Measurements from ENCODE around the gene YARS1.

The YARS1 gene

GRCh38 chr1:32768110-32768850 is 48.9 kb downstream of the YARS1 start:
- Histone ChIP-seq H3K9me2 (replicated peaks; ENCODE audit: low read depth, low read length) (no peaks in the 10 kb centered on the region), H3K79me2 (ENCODE audit: insufficient read depth, low read length) (no peaks in the 10 kb centered on the region), H3K9ac (ENCODE audit: low read depth, low read length, poor library complexity, severe bottlenecking) (no peak overlapping the region), H3K36me3 (ENCODE audit: insufficient read depth, low read length) (peaks cover 2% of the 10 kb centered on the region; the same call in 1 of the 2 replicates), H3K4me1 (ENCODE audit: insufficient read depth, low read length, poor library complexity, severe bottlenecking) (no peaks in the 10 kb centered on the region), H2AFZ (ENCODE audit: low read length) (no peak overlapping the region), H3K4me2 (ENCODE audit: low read depth, low read length, poor library complexity, severe bottlenecking) (no peak overlapping the region), H3K27me3 (ENCODE audit: insufficient read depth, low read length, poor library complexity, severe bottlenecking) (no peaks in the 10 kb centered on the region), H4K20me1 (ENCODE audit: insufficient read depth, low read length, poor library complexity, severe bottlenecking) (no peaks in the 10 kb centered on the region), H3K4me3 (ENCODE audit: low read length, poor library complexity, severe bottlenecking) (no peak overlapping the region), H3F3A (ENCODE audit: low read depth) (no peaks in the 10 kb centered on the region), H3K9me3 (ENCODE audit: insufficient read depth, low read depth, low read length) (no peaks in the 10 kb centered on the region)
- TF ChIP-seq CTCF (conservative IDR thresholded peaks at IDR 0.05; ENCODE audit: low read length) (no peak), EZH2phosphoT487 (IDR thresholded peaks at IDR 0.05; ENCODE audit: borderline replicate concordance) (no peak)

- no peaks in the 10 kb centered on the region for H3K79me2 ChIP-seq (ENCODE audit: insufficient read depth, low read length)
- H3K9ac ChIP-seq (ENCODE audit: low read depth, low read length, poor library complexity, severe bottlenecking), result no peak overlapping the region
- no peaks in the 10 kb centered on the region for H3K9me2 ChIP-seq (replicated peaks; ENCODE audit: low read depth, low read length)
- H3K36me3 ChIP-seq (ENCODE audit: insufficient read depth, low read length), result no peaks in the 10 kb centered on the region
- no peak overlapping the region for H3K4me2 ChIP-seq (ENCODE audit: low read depth, low read length, poor library complexity, severe bottlenecking)
- no peaks in the 10 kb centered on the region for H3K9me3 ChIP-seq (ENCODE audit: insufficient read depth, low read depth, low read length)
- H3K4me1 ChIP-seq (ENCODE audit: insufficient read depth, low read length, poor library complexity, severe bottlenecking), result no peaks in the 10 kb centered on the region
- no peak overlapping the region for H3K4me3 ChIP-seq (ENCODE audit: low read length, poor library complexity, severe bottlenecking)
- no peaks in the 10 kb centered on the region for H4K20me1 ChIP-seq (ENCODE audit: insufficient read depth, low read length, poor library complexity, severe bottlenecking)
- no peak overlapping the region for H2AFZ ChIP-seq (ENCODE audit: low read length)
- TF ChIP-seq CTCF (conservative IDR thresholded peaks at IDR 0.05; ENCODE audit: low read length), result no peak
- no peak for TF ChIP-seq EZH2phosphoT487 (IDR thresholded peaks at IDR 0.05; ENCODE audit: borderline replicate concordance)
- H3F3A ChIP-seq (ENCODE audit: low read depth), result no peaks in the 10 kb centered on the region
- no peaks in the 10 kb centered on the region for H3K27me3 ChIP-seq (ENCODE audit: insufficient read depth, low read length, poor library complexity, severe bottlenecking)
These were observed 49.5 kb downstream of the YARS1 start for GRCh38 chr1:32767641-32768040.

GRCh38 chr1:32767156-32767555 is 50.0 kb downstream of the YARS1 start:
- Histone ChIP-seq H3K9ac (ENCODE audit: low read depth, low read length, poor library complexity, severe bottlenecking) (no peak overlapping the region), H4K20me1 (ENCODE audit: insufficient read depth, low read length, poor library complexity, severe bottlenecking) (no peaks in the 10 kb centered on the region), H3K9me2 (replicated peaks; ENCODE audit: low read depth, low read length) (no peaks in the 10 kb centered on the region), H3K27me3 (ENCODE audit: insufficient read depth, low read length, poor library complexity, severe bottlenecking) (no peaks in the 10 kb centered on the region), H3K4me3 (ENCODE audit: low read length, poor library complexity, severe bottlenecking) (no peak overlapping the region), H3K79me2 (ENCODE audit: insufficient read depth, low read length) (no peaks in the 10 kb centered on the region), H2AFZ (ENCODE audit: low read length) (no peak overlapping the region), H3K4me2 (ENCODE audit: low read depth, low read length, poor library complexity, severe bottlenecking) (no peak overlapping the region), H3K4me1 (ENCODE audit: insufficient read depth, low read length, poor library complexity, severe bottlenecking) (no peaks in the 10 kb centered on the region), H3F3A (ENCODE audit: low read depth) (no peaks in the 10 kb centered on the region), H3K9me3 (ENCODE audit: insufficient read depth, low read depth, low read length) (no peaks in the 10 kb centered on the region), H3K36me3 (ENCODE audit: insufficient read depth, low read length) (no peaks in the 10 kb centered on the region)
- TF ChIP-seq CTCF (conservative IDR thresholded peaks at IDR 0.05; ENCODE audit: low read length) (no peak), EZH2phosphoT487 (IDR thresholded peaks at IDR 0.05; ENCODE audit: borderline replicate concordance) (no peak)
